ENCODE measurements around the gene VPS39.

Gene VPS39

DNA sequence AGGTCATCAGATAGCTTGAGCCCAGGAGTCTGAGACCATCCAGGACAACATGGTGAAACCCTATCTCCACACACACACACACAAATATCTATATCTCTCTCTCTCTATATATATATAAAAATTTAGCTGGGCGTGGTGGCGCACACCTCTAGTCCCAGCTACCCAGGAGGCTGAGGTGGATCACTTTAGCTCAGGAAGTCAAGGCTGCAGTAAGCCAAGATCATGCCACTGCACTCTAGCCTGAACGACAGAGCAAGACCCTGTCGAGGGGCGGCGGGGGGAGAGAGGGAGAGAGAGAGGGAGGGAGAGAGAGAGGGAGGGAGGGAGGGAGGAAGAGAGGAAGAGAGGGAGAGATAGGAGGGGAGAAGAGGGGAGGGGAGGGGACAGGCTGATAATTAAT lies 79.6 kb downstream of the VPS39 start:
- Histone ChIP-seq H3K27ac (replicated peaks) (no peak overlapping the region), H3K4me3 (replicated peaks; ENCODE audit: insufficient read depth, low read length) (no peak overlapping the region), H3K27me3 (ENCODE audit: insufficient read depth, poor library complexity, severe bottlenecking) (no peaks in the 10 kb centered on the region)
- no peak for DNase-seq (ENCODE audit: low read depth in 1 of 2, low spot score in 1 of 2)
- no peak for TF ChIP-seq GABPA (IDR thresholded peaks at IDR 0.05; ENCODE audit: low read depth)

DNA sequence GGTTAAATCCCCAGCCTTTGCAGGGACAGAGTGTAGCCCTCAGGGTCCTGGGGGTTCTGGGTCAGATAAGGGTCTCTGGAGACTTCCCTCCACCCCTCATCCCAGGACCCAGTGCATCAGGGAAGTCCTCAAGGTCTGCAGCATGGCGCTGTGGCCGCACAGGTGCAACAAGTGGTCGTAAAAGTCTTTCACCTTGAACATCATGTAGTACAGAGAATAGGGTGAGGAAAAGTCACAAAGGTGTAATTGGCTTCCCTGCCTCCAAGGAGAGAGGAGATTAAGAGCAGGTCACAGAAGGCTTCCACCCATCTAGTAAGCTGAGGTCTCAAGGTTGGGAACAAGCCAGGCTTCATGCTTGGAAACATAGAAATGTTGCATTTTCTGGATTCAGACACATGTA lies 84.6 kb downstream of the VPS39 start:
- TF ChIP-seq GABPA (IDR thresholded peaks at IDR 0.05; ENCODE audit: low read depth) (no peak), POLR2AphosphoS5 (IDR thresholded peaks at IDR 0.05; ENCODE audit: low read depth) (no peak), SPI1 (IDR thresholded peaks at IDR 0.05; ENCODE audit: borderline replicate concordance, low read depth) (no peak)
- TF ChIP-seq, protein P1, sequence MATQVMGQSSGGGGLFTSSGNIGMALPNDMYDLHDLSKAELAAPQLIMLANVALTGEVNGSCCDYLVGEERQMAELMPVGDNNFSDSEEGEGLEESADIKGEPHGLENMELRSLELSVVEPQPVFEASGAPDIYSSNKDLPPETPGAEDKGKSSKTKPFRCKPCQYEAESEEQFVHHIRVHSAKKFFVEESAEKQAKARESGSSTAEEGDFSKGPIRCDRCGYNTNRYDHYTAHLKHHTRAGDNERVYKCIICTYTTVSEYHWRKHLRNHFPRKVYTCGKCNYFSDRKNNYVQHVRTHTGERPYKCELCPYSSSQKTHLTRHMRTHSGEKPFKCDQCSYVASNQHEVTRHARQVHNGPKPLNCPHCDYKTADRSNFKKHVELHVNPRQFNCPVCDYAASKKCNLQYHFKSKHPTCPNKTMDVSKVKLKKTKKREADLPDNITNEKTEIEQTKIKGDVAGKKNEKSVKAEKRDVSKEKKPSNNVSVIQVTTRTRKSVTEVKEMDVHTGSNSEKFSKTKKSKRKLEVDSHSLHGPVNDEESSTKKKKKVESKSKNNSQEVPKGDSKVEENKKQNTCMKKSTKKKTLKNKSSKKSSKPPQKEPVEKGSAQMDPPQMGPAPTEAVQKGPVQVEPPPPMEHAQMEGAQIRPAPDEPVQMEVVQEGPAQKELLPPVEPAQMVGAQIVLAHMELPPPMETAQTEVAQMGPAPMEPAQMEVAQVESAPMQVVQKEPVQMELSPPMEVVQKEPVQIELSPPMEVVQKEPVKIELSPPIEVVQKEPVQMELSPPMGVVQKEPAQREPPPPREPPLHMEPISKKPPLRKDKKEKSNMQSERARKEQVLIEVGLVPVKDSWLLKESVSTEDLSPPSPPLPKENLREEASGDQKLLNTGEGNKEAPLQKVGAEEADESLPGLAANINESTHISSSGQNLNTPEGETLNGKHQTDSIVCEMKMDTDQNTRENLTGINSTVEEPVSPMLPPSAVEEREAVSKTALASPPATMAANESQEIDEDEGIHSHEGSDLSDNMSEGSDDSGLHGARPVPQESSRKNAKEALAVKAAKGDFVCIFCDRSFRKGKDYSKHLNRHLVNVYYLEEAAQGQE (IDR thresholded peaks at IDR 0.05; ENCODE audit: insufficient replicate concordance, low read depth), result no peak
- TF ChIP-seq, protein P2, sequence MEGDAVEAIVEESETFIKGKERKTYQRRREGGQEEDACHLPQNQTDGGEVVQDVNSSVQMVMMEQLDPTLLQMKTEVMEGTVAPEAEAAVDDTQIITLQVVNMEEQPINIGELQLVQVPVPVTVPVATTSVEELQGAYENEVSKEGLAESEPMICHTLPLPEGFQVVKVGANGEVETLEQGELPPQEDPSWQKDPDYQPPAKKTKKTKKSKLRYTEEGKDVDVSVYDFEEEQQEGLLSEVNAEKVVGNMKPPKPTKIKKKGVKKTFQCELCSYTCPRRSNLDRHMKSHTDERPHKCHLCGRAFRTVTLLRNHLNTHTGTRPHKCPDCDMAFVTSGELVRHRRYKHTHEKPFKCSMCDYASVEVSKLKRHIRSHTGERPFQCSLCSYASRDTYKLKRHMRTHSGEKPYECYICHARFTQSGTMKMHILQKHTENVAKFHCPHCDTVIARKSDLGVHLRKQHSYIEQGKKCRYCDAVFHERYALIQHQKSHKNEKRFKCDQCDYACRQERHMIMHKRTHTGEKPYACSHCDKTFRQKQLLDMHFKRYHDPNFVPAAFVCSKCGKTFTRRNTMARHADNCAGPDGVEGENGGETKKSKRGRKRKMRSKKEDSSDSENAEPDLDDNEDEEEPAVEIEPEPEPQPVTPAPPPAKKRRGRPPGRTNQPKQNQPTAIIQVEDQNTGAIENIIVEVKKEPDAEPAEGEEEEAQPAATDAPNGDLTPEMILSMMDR (IDR thresholded peaks at IDR 0.05; ENCODE audit: insufficient read depth, low read length), result no peak
- H3K27ac ChIP-seq (replicated peaks), result peak overlapping the region; percentile 87
- H3K4me3 ChIP-seq (replicated peaks; ENCODE audit: insufficient read depth, low read length), result no peak overlapping the region
- H3K27me3 ChIP-seq (ENCODE audit: insufficient read depth, poor library complexity, severe bottlenecking), result no peaks in the 10 kb centered on the region
- DNase-seq (ENCODE audit: low read depth in 1 of 2, low spot score in 1 of 2), result no peak

DNA sequence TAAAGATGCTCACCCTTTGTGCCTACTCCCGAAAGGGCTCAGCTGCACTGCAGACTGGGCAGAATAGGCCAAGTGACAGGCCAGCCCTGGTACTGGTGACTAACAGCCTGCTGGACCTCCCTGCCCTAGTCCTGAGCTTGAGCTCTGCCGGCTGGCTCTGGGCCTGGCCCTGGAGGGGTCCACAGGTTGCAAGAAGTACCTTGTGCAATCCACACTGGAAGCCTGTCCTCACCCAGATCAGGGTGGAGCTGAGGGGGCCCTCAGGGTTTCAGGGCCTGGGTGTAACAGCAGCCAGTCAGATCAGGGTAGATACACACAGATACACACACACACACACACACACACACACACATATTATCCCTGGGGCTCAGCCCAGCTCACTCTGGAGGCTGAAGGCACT lies 86.4 kb downstream of the VPS39 start:
- TF ChIP-seq, protein P1 (IDR thresholded peaks at IDR 0.05; ENCODE audit: insufficient replicate concordance, low read depth), result no peak
- TF ChIP-seq, protein P2 (IDR thresholded peaks at IDR 0.05; ENCODE audit: insufficient read depth, low read length), result no peak
- TF ChIP-seq SPI1 (IDR thresholded peaks at IDR 0.05; ENCODE audit: borderline replicate concordance, low read depth) (no peak), POLR2AphosphoS5 (IDR thresholded peaks at IDR 0.05; ENCODE audit: low read depth) (no peak), GABPA (IDR thresholded peaks at IDR 0.05; ENCODE audit: low read depth) (0 out of 2 replicates have a peak, but pooled peaks have one; percentile 22)
- Histone ChIP-seq H3K27me3 (ENCODE audit: insufficient read depth, poor library complexity, severe bottlenecking) (no peaks in the 10 kb centered on the region), H3K27ac (replicated peaks) (peak overlapping the region; percentile 87), H3K4me3 (replicated peaks; ENCODE audit: insufficient read depth, low read length) (no peak overlapping the region)
- peak; percentile 88 to 91 for DNase-seq (ENCODE audit: low read depth in 1 of 2, low spot score in 1 of 2)

DNA sequence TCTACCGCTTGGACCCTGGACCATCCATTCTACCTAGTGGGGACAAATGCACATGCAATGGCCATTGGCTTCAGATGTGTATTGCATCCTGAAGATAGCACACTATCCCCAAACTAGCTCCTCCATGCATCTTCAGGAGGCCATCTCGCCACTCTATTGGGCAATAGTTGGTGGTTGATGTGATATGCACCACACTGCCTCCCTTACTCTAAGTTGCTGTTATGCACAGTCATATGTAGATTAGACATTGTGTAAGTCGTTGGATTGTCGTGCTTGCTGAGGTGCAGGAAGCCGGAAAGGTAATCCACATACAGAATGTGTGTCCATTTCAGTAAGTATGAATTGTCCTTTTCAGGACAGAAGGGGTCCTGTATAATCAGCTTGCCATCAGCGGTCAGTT lies 87.1 kb downstream of the VPS39 start:
- TF ChIP-seq POLR2AphosphoS5 (IDR thresholded peaks at IDR 0.05; ENCODE audit: low read depth) (peak; percentile 77), SPI1 (IDR thresholded peaks at IDR 0.05; ENCODE audit: borderline replicate concordance, low read depth) (no peak)
- Histone ChIP-seq H3K27me3 (ENCODE audit: insufficient read depth, poor library complexity, severe bottlenecking) (no peaks in the 10 kb centered on the region), H3K27ac (replicated peaks) (peak overlapping the region; percentile 87), H3K4me3 (replicated peaks; ENCODE audit: insufficient read depth, low read length) (no peak overlapping the region)
- peak; percentile 92 to 95 for DNase-seq (ENCODE audit: low read depth in 1 of 2, low spot score in 1 of 2)

DNA sequence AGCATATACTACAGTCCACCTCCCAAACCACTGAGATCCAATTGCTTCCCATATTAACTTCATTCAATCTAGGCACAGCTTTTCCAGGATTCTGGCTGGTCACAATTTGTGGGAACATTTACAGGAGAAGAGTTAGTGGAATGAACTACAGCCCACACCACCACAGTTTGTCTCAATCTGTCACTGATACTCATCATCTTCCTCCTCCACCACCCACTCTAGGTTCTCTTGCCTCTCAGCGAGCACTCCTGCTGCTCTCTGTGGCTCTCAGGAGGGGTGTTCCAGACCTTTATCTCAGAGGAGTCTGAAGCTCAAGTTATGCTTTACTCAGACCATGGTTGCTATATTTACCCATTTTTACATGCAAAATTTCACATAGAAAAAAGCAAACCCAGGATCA lies 87.8 kb downstream of the VPS39 start:
- Histone ChIP-seq H3K4me3 (replicated peaks; ENCODE audit: insufficient read depth, low read length) (no peak overlapping the region), H3K27ac (replicated peaks) (peak overlapping the region; percentile 87), H3K27me3 (ENCODE audit: insufficient read depth, poor library complexity, severe bottlenecking) (no peaks in the 10 kb centered on the region)
- DNase-seq (ENCODE audit: low read depth in 1 of 2, low spot score in 1 of 2), result no peak
- TF ChIP-seq, protein P1 (IDR thresholded peaks at IDR 0.05; ENCODE audit: insufficient replicate concordance, low read depth), result no peak

Data from HL-60 (cell line).